HEK293 (cell line): ENCODE results near the gene NAXE.

Experiments used
- CTCF ChIA-PET: fragments of 350-600 bp; formaldehyde crosslinking; extraction: SDS; loops from one replicate; lab custom pipeline; 2021; ENCODE audit warnings: antibody characterized with exemption; lab: Yijun Ruan, JAX
- POLR2A ChIA-PET: fragments of 300-600 bp; formaldehyde crosslinking; extraction: SDS; loops from one replicate; lab custom pipeline; 2020; ENCODE audit warnings: antibody characterized with exemption, inconsistent platforms; lab: Yijun Ruan, JAX
- H3K27ac ChIP-seq: fragments of 200-500 bp; sonication (Bioruptor generic); 2 replicates; pipeline ENCODE4 v1.5.1; 2014; ENCODE audit warnings: low read depth, low read length, control low read depth, inconsistent platforms; ENCODE audit errors: extremely low read depth
- H3K36me3 ChIP-seq, 2 experiments: fragments of 200-500 bp in 1 of 2; sonication (Bioruptor generic) in 1 of 2; 1 replicate in 1 of 2; 2 replicates in 1 of 2; pipeline ENCODE4 v1.5.1; 2014 to 2017; ENCODE audit warnings: inconsistent platforms in 2 of 2, low read length in 2 of 2; ENCODE audit not compliant: control insufficient read depth in 2 of 2, insufficient read depth in 1 of 2
- H3K4me1 ChIP-seq: fragments of 200-500 bp; sonication (Bioruptor generic); 2 replicates; pipeline ENCODE4 v1.5.1; 2014; ENCODE audit warnings: mild to moderate bottlenecking, low read length, inconsistent platforms; ENCODE audit not compliant: control insufficient read depth, insufficient read depth
- H3K4me3 ChIP-seq: 2 replicates; pipeline ENCODE4 v1.5.1; 2011; ENCODE audit warnings: low read depth, mild to moderate bottlenecking, control low read depth, low read length, moderate library complexity
- H3K9me3 ChIP-seq: fragments of 200-500 bp; sonication (Bioruptor generic); 2 replicates; pipeline ENCODE4 v1.5.1; 2014; ENCODE audit warnings: low read depth, low read length, inconsistent platforms; ENCODE audit not compliant: control insufficient read depth, insufficient read depth
- BCL6B ChIP-seq: fragments of 450-650 bp; formaldehyde crosslinking; IDR thresholded peaks from 2 replicates; pipeline ENCODE4 v1.5.1; 2017; ENCODE audit warnings: missing biosample characterization, missing genetic modification characterization
- GLIS2 ChIP-seq: fragments of 450-650 bp; formaldehyde crosslinking; IDR thresholded peaks from 2 replicates; pipeline ENCODE4 v1.5.1; 2016; ENCODE audit warnings: missing biosample characterization, missing genetic modification characterization
- PRDM1 ChIP-seq: fragments of 450-650 bp; formaldehyde crosslinking; IDR thresholded peaks from 2 replicates; pipeline ENCODE4; 2016; ENCODE audit warnings: missing biosample characterization, missing genetic modification characterization
- PRDM10 ChIP-seq: fragments of 450-650 bp; formaldehyde crosslinking; IDR thresholded peaks from 2 replicates; pipeline ENCODE4 v1.5.1; 2016; ENCODE audit warnings: missing biosample characterization, missing genetic modification characterization
- ZBTB21 ChIP-seq: fragments of 450-650 bp; formaldehyde crosslinking; IDR thresholded peaks from 2 replicates; pipeline ENCODE4 v1.5.1; 2017; ENCODE audit warnings: missing biosample characterization, missing genetic modification characterization
- ZFHX2 ChIP-seq: fragments of 450-650 bp; formaldehyde crosslinking; conservative IDR thresholded peaks from 2 replicates; pipeline ENCODE4 v1.5.1; 2016; ENCODE audit warnings: missing biosample characterization, missing genetic modification characterization
- ZNF184 ChIP-seq: fragments of 450-650 bp; IDR thresholded peaks from 2 replicates; pipeline ENCODE4 v1.5.1; 2018; ENCODE audit warnings: missing biosample characterization, mild to moderate bottlenecking, missing genetic modification characterization
- ZNF239 ChIP-seq: fragments of 450-650 bp; formaldehyde crosslinking; IDR thresholded peaks from 2 replicates; pipeline ENCODE4 v1.5.1; 2016; ENCODE audit warnings: missing biosample characterization, missing genetic modification characterization
- ZNF596 ChIP-seq: fragments of 450-650 bp; IDR thresholded peaks from 2 replicates; pipeline ENCODE4 v1.5.0; 2018; ENCODE audit warnings: missing biosample characterization, mild to moderate bottlenecking, missing genetic modification characterization, moderate library complexity
- ZNF654 ChIP-seq: fragments of 450-650 bp; formaldehyde crosslinking; IDR thresholded peaks from 2 replicates; pipeline ENCODE4 v1.5.1; 2016; ENCODE audit warnings: low read depth, missing biosample characterization, missing genetic modification characterization
- ZNF776 ChIP-seq: fragments of 450-650 bp; formaldehyde crosslinking; IDR thresholded peaks from 2 replicates; pipeline ENCODE4 v1.5.0; 2017; ENCODE audit warnings: missing biosample characterization, missing genetic modification characterization, borderline replicate concordance
- TF ChIP-seq, protein P1 (sequence below): fragments of 450-650 bp; formaldehyde crosslinking; IDR thresholded peaks from 2 replicates; pipeline ENCODE4 v1.5.1; 2016; ENCODE audit warnings: missing biosample characterization, missing genetic modification characterization
- TF ChIP-seq, protein P2 (sequence below): fragments of 450-650 bp; formaldehyde crosslinking; IDR thresholded peaks from 2 replicates; pipeline ENCODE4 v1.5.1; 2017; ENCODE audit warnings: missing biosample characterization, missing genetic modification characterization

Gene NAXE

GRCh38 chr1:156642265-156643048, 50.9 kb downstream of the NAXE start (continued):
- TF ChIP-seq PRDM10, result no peak
- no peak for TF ChIP-seq ZNF776 (tag by site-specific recombination)
- no peak for TF ChIP-seq ZNF239 (tag by site-specific recombination)
- no peak for TF ChIP-seq ZBTB21
- TF ChIP-seq GLIS2 (tag by site-specific recombination), result peak; percentile 39
- TF ChIP-seq PRDM1 (tag by site-specific recombination), result no peak
- TF ChIP-seq ZNF654, result no peak
- TF ChIP-seq, protein P1, sequence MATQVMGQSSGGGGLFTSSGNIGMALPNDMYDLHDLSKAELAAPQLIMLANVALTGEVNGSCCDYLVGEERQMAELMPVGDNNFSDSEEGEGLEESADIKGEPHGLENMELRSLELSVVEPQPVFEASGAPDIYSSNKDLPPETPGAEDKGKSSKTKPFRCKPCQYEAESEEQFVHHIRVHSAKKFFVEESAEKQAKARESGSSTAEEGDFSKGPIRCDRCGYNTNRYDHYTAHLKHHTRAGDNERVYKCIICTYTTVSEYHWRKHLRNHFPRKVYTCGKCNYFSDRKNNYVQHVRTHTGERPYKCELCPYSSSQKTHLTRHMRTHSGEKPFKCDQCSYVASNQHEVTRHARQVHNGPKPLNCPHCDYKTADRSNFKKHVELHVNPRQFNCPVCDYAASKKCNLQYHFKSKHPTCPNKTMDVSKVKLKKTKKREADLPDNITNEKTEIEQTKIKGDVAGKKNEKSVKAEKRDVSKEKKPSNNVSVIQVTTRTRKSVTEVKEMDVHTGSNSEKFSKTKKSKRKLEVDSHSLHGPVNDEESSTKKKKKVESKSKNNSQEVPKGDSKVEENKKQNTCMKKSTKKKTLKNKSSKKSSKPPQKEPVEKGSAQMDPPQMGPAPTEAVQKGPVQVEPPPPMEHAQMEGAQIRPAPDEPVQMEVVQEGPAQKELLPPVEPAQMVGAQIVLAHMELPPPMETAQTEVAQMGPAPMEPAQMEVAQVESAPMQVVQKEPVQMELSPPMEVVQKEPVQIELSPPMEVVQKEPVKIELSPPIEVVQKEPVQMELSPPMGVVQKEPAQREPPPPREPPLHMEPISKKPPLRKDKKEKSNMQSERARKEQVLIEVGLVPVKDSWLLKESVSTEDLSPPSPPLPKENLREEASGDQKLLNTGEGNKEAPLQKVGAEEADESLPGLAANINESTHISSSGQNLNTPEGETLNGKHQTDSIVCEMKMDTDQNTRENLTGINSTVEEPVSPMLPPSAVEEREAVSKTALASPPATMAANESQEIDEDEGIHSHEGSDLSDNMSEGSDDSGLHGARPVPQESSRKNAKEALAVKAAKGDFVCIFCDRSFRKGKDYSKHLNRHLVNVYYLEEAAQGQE, result peak; percentile 73
- no peak for TF ChIP-seq BCL6B (tag by site-specific recombination)

DNA sequence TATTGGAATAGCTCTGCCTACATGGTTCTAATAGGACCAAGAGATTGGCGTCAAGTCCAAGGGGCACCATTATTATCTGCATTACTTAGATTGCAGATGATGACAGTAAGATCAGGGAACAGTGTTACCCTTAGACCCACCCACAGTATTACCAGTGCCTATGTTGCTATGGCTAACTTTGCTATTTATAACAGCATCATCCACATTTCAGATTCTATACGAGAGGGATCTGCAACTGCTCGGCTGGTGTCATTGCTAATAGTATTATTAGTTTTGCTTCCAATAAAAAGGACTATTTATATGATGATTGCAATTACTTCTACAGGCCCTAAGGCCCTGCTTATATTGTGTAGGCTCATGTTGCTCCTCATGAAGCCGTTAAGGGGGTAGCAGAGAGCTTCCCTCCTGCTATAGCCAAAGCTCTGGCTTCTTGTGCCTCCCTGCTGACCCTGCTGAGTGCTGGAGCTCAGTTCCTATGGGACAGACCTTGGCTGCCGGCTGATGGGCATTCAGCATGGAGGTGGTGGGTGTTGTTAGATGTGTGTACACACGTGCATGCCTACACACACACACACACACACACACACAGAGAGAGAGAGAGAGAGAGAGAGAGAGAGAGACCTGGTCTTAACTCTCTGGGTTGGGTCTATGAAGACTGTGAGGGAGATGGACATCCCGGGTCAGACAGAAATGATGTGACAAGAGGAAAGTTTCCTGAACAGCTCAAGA, 51.6 kb downstream of the NAXE start:
- ChIA-PET CTCF (interaction anchor here (0.6 to 3.3 kb wide), 10 partner anchors 9 to 216 kb away, joined by 3 to 34 read pairs (median 4); no protein-coding TSS in a partner anchor), POLR2A (interaction anchor here (0.7 to 1.3 kb wide), 4 partner anchors 12 to 85 kb away, joined by 3 to 4 read pairs (median 3); partner anchors contain the start of genes ISG20L2 and METTL25B)
- no peaks in the 10 kb centered on the region for H3K9me3 ChIP-seq
- TF ChIP-seq ZNF184 (tag by site-specific recombination) (no peak), ZNF596 (tag by site-specific recombination) (peak; percentile 81), ZFHX2 (tag by site-specific recombination) (0 out of 2 replicates have a peak, but pooled peaks have one; percentile 22)
- TF ChIP-seq, protein P2, sequence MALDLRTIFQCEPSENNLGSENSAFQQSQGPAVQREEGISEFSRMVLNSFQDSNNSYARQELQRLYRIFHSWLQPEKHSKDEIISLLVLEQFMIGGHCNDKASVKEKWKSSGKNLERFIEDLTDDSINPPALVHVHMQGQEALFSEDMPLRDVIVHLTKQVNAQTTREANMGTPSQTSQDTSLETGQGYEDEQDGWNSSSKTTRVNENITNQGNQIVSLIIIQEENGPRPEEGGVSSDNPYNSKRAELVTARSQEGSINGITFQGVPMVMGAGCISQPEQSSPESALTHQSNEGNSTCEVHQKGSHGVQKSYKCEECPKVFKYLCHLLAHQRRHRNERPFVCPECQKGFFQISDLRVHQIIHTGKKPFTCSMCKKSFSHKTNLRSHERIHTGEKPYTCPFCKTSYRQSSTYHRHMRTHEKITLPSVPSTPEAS (tag by site-specific recombination), result peak; percentile 84
- H3K36me3 ChIP-seq, result no peaks in the 10 kb centered on the region
- no peak overlapping the region for H3K27ac ChIP-seq
- H3K4me1 ChIP-seq, result no peaks in the 10 kb centered on the region
- no peak overlapping the region for H3K4me3 ChIP-seq
